ENCODE data around the gene FSTL4.

GRCh38 chr5:133460172-133460758 is 152.1 kb downstream of the FSTL4 start:
- TF ChIP-seq ELF4 (CRISPR knock-in tag; IDR thresholded peaks at IDR 0.05; ENCODE audit: borderline replicate concordance), result no peak
- no peak for TF ChIP-seq BHLHE40 (IDR thresholded peaks at IDR 0.05; ENCODE audit: low read length)
- no peak for TF ChIP-seq EP300 (IDR thresholded peaks at IDR 0.05; ENCODE audit: low read depth in 2 of 2, low read length in 2 of 2)
- no peak for TF ChIP-seq EP300 (CRISPR knock-in tag; IDR thresholded peaks at IDR 0.05; ENCODE audit: borderline replicate concordance)

Measured in HepG2 (cell line).